ENCODE data around the gene TCERG1L. TPM values are rescaled to one million over a fixed set of nuclear protein-coding genes. Genes with fewer than 3 reads are reported as not detected.
A peak's percentile ranks its signal among the peaks of the same experiment; 100 is the strongest.

The TCERG1L gene
- total RNA-seq, 2 donors from 2014 or later, result 4.0 to 4.2 TPM

DNA sequence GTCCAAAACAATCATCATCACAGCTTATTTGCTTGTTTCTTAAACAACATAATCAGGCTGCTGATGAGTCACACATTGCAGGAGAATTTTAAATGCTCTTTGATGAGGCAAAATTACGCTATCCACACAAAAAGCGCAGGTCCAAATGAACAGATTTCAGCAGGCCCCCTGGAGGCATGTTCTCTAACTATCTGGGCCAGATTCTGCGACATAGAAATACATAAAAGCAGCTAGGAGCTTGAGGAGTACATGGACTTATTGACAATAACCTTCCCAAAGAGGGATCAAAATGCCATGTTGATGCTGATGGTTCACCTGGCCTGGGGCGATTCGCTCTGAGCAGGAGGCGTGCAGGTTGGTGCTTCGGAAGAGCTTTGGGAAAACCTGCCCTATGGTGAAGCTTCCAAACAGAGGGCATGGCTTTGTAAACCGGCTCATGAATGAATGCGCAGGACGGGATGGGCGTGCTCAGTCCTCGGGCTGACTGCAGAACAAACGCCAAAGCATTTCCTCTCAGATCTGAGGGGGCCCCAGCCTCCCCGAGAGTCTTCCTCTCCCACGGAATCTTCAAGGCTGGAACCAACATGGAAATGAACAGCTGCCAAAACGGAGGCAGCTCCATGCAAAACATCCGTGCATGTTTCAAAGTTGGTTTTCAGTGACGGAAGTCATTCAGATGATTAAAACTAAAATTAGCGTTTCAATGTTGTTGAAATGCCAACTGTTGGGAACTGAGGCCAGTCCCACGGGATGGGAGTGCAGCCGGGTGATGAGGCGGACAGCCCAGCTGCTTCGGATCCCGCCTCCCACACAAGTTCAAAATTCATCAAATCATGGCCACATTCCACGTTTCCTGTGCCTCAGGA, 179.6 kb downstream of the TCERG1L start:
- peak in 1 of 4 donors; percentile 7 for DNase-seq
- peak; percentile 48 for ATAC-seq
- H3K4me3 ChIP-seq, result no peak overlapping the region
- no peak overlapping the region for H3K27ac ChIP-seq
- no peak for TF ChIP-seq POLR2A (IDR thresholded peaks at IDR 0.05)
- TF ChIP-seq, protein P1, sequence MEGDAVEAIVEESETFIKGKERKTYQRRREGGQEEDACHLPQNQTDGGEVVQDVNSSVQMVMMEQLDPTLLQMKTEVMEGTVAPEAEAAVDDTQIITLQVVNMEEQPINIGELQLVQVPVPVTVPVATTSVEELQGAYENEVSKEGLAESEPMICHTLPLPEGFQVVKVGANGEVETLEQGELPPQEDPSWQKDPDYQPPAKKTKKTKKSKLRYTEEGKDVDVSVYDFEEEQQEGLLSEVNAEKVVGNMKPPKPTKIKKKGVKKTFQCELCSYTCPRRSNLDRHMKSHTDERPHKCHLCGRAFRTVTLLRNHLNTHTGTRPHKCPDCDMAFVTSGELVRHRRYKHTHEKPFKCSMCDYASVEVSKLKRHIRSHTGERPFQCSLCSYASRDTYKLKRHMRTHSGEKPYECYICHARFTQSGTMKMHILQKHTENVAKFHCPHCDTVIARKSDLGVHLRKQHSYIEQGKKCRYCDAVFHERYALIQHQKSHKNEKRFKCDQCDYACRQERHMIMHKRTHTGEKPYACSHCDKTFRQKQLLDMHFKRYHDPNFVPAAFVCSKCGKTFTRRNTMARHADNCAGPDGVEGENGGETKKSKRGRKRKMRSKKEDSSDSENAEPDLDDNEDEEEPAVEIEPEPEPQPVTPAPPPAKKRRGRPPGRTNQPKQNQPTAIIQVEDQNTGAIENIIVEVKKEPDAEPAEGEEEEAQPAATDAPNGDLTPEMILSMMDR (IDR thresholded peaks at IDR 0.05), result no peak
- no peaks in the 10 kb centered on the region for H3K9me3 ChIP-seq
- H3K27me3 ChIP-seq, result no peaks in the 10 kb centered on the region
- intact Hi-C loops (cut with DNase I), result no loop called here
- 62 to 63% methylated on average over 21 to 25 of the region's 25 CpGs for WGBS, 2 donors
- H3K36me3 ChIP-seq (replicated peaks in 1 of 2; ENCODE audit: insufficient read depth in 1 of 2, low read depth in 2 of 2), result no peaks in the 10 kb centered on the region
- H3K4me1 ChIP-seq, result peaks cover 2% of the 10 kb centered on the region

GRCh38 chr10:131130025-131130424, 181.5 kb downstream of the TCERG1L start:
- TF ChIP-seq, protein P1 (IDR thresholded peaks at IDR 0.05), result no peak
- no peak for TF ChIP-seq POLR2A (IDR thresholded peaks at IDR 0.05)
- Histone ChIP-seq H3K4me1 (peaks cover 14% of the 10 kb centered on the region), H3K36me3 (replicated peaks in 1 of 2; ENCODE audit: insufficient read depth in 1 of 2, low read depth in 2 of 2) (no peaks in the 10 kb centered on the region), H3K27me3 (no peaks in the 10 kb centered on the region), H3K9me3 (no peaks in the 10 kb centered on the region), H3K4me3 (no peak overlapping the region), H3K27ac (no peak overlapping the region)
- WGBS, 2 donors, result 85 to 86% methylated on average over 7 of the region's 7 CpGs
- intact Hi-C loops (cut with DNase I), result no loop called here
- DNase-seq (no peak), ATAC-seq (no peak)

DNA sequence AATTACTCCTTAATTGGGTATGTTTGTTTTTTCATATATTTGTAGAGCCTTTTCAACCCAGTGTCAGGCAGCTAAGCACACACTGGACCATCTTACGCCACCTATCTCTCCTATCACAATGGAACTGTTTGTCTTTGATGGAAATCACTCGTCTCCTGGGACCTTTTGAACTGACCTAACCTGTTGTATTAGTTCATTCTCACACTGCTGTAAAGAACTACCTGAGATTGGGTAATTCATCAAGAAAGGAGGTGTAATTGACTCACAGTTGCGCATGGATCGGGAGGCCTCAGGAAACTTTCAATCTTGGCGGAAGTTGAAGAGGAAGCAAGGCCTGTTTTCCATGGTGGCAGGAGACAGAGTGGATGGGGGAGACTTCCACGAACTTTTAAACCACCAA, 182.0 kb downstream of the TCERG1L start:
- ATAC-seq (no peak), DNase-seq (no peak)
- intact Hi-C loops (cut with DNase I), result no loop called here
- no peak for TF ChIP-seq POLR2A (IDR thresholded peaks at IDR 0.05)
- TF ChIP-seq, protein P1 (IDR thresholded peaks at IDR 0.05), result no peak
- Histone ChIP-seq H3K4me1 (peaks cover 14% of the 10 kb centered on the region), H3K4me3 (no peak overlapping the region), H3K9me3 (no peaks in the 10 kb centered on the region), H3K27ac (no peak overlapping the region), H3K36me3 (replicated peaks in 1 of 2; ENCODE audit: insufficient read depth in 1 of 2, low read depth in 2 of 2) (no peaks in the 10 kb centered on the region), H3K27me3 (no peaks in the 10 kb centered on the region)
- WGBS, 2 donors, result 61% methylated on average over 6 of the region's 6 CpGs

DNA sequence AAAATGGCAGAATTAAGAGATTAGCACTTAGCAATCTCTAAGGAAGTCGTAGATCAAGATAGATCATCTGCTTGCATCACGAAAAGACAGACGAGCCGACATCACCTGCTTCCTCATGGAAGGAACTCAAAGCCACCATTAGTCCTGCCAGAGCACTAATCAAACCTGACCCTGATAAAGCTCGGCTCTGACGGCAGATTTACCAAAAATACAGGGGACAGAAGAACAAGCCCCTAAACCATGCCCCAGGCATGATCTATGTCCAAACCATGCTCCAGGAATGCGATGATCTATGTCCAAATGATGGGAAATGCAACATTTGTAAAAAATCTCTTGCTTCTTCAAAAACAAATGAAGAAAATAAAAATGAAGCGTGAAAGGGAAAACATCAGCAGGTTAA, 182.8 kb downstream of the TCERG1L start:
- Histone ChIP-seq H3K9me3 (no peaks in the 10 kb centered on the region), H3K36me3 (replicated peaks in 1 of 2; ENCODE audit: insufficient read depth in 1 of 2, low read depth in 2 of 2) (no peaks in the 10 kb centered on the region), H3K27ac (no peak overlapping the region), H3K4me1 (peaks cover 14% of the 10 kb centered on the region), H3K27me3 (no peaks in the 10 kb centered on the region), H3K4me3 (no peak overlapping the region)
- DNase-seq, result no peak
- TF ChIP-seq POLR2A (IDR thresholded peaks at IDR 0.05), result no peak
- TF ChIP-seq, protein P1 (IDR thresholded peaks at IDR 0.05), result no peak
- no peak for ATAC-seq
- intact Hi-C loops (cut with DNase I), result no loop called here
- 69% methylated on average over 8 of the region's 8 CpGs for WGBS, 2 donors

DNA sequence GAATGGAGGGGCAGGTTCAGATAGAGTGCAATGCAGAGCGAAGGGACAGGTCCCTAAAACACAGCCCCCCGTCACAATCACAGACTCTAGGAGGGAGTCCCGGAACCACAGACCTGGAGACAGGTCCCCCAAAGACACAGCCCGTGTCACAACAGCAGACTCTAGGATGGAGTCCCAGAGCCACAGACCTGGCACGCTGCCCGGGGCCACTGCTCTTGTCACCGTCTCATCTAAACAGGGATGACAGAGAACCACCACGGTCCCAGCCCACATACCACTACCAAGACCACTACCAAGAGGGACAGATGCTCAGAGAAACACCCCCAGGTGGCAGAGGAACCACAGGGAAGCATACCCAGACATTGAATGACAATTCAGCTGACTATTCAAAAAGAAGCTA, 183.9 kb downstream of the TCERG1L start:
- intact Hi-C loops (cut with DNase I), result no loop called here
- Histone ChIP-seq H3K36me3 (replicated peaks in 1 of 2; ENCODE audit: insufficient read depth in 1 of 2, low read depth in 2 of 2) (no peaks in the 10 kb centered on the region), H3K27me3 (no peaks in the 10 kb centered on the region), H3K9me3 (no peaks in the 10 kb centered on the region), H3K4me3 (no peak overlapping the region), H3K27ac (no peak overlapping the region), H3K4me1 (peaks cover 14% of the 10 kb centered on the region)
- 58 to 81% methylated on average over 7 to 8 of the region's 8 CpGs for WGBS, 2 donors
- TF ChIP-seq, protein P1 (IDR thresholded peaks at IDR 0.05), result no peak
- no peak for TF ChIP-seq POLR2A (IDR thresholded peaks at IDR 0.05)
- DNase-seq (no peak), ATAC-seq (no peak)

All from body of pancreas (tissue), 4 donors.